HUES64 (cell line): ENCODE measurements around the gene TMEM63C.
"Not testable (repeated sequence)": the region's sequence is repeated elsewhere in the genome, so short reads cannot be mapped to it uniquely, and the experiment has no call there.

Experiments used
- H3K27ac ChIP-seq: 2 replicates; pipeline ENCODE4 v1.7.0; 2013; ENCODE audit warnings: low read depth, low read length, inconsistent platforms
- H3K27me3 ChIP-seq: 2 replicates; pipeline ENCODE4 v1.6.1; 2013; ENCODE audit warnings: mild to moderate bottlenecking, low read length; ENCODE audit not compliant: insufficient read depth
- H3K36me3 ChIP-seq: 2 replicates; pipeline ENCODE4 v1.6.1; 2013; ENCODE audit warnings: mild to moderate bottlenecking, low read length; ENCODE audit not compliant: insufficient read depth
- H3K4me1 ChIP-seq: 2 replicates; pipeline ENCODE4 v1.6.1; 2013; ENCODE audit warnings: mild to moderate bottlenecking, low read length, moderate library complexity; ENCODE audit not compliant: insufficient read depth
- H3K4me3 ChIP-seq: 2 replicates; pipeline ENCODE4 v1.5.1; 2013; ENCODE audit warnings: mild to moderate bottlenecking, low read length, moderate library complexity
- H3K9ac ChIP-seq: 2 replicates; pipeline ENCODE4 v1.6.1; 2013; ENCODE audit warnings: mild to moderate bottlenecking, low read depth, low read length
- H3K9me3 ChIP-seq: 2 replicates; pipeline ENCODE4 v1.6.1; 2013; ENCODE audit warnings: low read depth, low read length; ENCODE audit not compliant: insufficient read depth
- WGBS: fragments of 150-250, 120-280 bp; methylation state at CpG from one replicate; pipeline ENCODE4 v1.1.7; 2013; ENCODE audit warnings: missing lambda C conversion rate; 5-methylcytosine and 5-hydroxymethylcytosine counted together

TMEM63C gene

DNA sequence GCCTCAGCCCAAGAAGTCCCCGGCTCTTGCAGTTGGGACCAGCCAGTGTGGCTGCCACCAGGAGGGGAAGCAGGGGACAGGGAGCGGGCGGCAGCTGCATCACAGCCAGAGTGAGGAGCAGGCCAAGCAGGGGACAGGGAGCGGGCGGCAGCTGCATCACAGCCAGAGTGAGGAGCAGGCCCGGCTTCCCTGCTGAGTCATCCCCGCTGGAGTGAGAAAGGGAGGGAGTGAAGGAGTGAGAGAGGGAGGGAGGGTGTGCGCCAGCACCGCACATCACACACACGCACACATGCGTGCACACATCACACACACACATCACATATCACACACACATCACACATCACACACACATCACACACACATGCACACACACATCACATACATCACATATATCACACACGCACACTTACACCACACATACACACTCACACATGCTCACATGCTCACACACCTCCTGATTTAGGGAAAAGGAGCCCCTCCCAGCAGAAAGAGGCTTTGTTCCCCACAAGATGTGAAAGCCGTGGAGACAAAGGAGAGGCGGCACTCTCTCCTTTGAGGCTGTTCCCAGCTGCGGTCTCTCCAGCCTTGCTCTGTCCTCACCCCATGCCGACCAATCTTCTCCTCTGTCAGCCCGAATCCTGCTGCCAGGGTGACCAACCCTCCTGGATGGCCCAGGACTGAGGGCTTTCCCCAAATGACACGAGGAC lies 23.3 kb upstream of the TMEM63C start:
- no peaks in the 10 kb centered on the region for H3K27me3 ChIP-seq
- no peaks in the 10 kb centered on the region for H3K9me3 ChIP-seq
- peak overlapping the region; percentile 5; the same call in 1 of the 2 replicates for H3K9ac ChIP-seq
- 26% methylated on average over 16 of the region's 18 CpGs for WGBS
- peaks cover 16% of the 10 kb centered on the region for H3K4me1 ChIP-seq
- H3K4me3 ChIP-seq = peak overlapping the region; percentile 10
- no peaks in the 10 kb centered on the region for H3K36me3 ChIP-seq
- H3K27ac ChIP-seq = no peak overlapping the region

DNA sequence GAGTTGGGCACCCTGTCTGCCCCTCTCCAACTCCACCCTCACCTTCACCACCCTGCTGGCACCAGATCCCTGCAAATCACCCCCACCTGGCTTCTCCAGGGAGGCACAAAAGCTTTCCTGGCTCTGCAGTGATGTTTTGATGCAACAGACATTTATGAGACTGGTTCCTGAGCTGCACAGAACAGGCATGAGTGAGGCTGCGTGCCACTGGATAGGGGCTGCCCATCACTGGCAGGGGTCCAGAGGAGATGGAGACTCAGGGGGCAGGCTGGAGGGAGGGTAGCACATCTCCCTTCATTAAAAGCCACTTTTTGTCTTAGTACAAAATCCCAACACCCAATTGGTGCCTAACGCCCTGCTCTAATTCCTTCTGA lies 22.7 kb upstream of the TMEM63C start:
- H3K27ac ChIP-seq = no peak overlapping the region
- 0 out of 2 replicates have a peak overlapping the region, but pooled peaks have one; percentile 10 for H3K4me3 ChIP-seq
- no peaks in the 10 kb centered on the region for H3K36me3 ChIP-seq
- no peak overlapping the region for H3K9ac ChIP-seq
- no peaks in the 10 kb centered on the region for H3K27me3 ChIP-seq
- peaks cover 16% of the 10 kb centered on the region for H3K4me1 ChIP-seq
- no peaks in the 10 kb centered on the region for H3K9me3 ChIP-seq
- 64% methylated on average over 2 of the region's 2 CpGs for WGBS

- H3K4me3 ChIP-seq = no peak overlapping the region
- no peaks in the 10 kb centered on the region for H3K36me3 ChIP-seq
- no peak overlapping the region for H3K9ac ChIP-seq
- no peaks in the 10 kb centered on the region for H3K9me3 ChIP-seq
- no peak overlapping the region for H3K27ac ChIP-seq
- H3K4me1 ChIP-seq = peaks cover 16% of the 10 kb centered on the region
- 95% methylated on average over 4 of the region's 4 CpGs for WGBS
- no peaks in the 10 kb centered on the region for H3K27me3 ChIP-seq
These were observed 20.6 kb upstream of the TMEM63C start for GRCh38 chr14:77161011-77161410.

DNA sequence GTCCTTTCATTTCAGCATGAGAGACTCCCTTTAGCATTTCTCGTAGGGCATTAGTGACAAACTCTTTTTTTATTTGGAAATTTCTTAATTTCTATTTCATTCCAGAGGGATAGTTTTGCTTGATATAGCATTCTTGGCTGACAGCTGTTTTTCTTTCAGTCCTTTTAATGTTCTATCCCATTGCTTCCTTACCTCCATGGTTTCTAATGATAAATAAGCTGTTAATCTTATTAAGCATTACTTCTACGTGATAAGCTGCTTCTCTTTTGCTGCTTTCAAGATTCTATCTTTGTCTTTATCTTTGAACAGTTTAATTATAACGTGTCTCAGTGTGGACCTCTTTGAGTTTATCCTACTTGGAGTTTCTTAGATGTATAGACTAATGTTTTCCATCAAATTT lies 11.6 kb upstream of the TMEM63C start:
- H3K9ac ChIP-seq = no peak overlapping the region
- no peak overlapping the region for H3K4me3 ChIP-seq
- no peak overlapping the region for H3K27ac ChIP-seq
- WGBS = 72% methylated on average over 3 of the region's 3 CpGs
- H3K36me3 ChIP-seq = no peaks in the 10 kb centered on the region
- H3K4me1 ChIP-seq = no peaks in the 10 kb centered on the region
- no peaks in the 10 kb centered on the region for H3K27me3 ChIP-seq
- H3K9me3 ChIP-seq = peaks cover 13% of the 10 kb centered on the region

DNA sequence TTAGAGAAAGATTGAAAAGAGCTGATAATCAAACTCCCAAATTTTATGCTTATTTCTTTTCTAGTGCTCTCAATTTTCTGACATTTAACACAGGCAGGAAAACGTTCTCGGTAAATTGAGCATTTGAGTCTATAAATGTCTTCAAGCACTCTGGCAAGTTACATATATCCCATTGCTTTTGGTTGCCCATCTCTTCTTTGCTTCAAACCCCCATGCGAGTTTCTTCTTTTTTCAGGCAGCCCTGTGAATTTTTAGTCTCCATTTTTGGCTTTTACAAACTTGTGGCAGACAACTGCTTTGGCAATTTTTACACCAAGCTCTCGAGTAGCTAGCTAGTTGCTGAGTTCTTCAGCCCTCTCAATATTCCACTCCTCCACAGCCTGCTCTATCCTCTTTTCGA lies 8.7 kb upstream of the TMEM63C start:
- H3K36me3 ChIP-seq = no peaks in the 10 kb centered on the region
- no peak overlapping the region for H3K4me3 ChIP-seq
- H3K4me1 ChIP-seq = no peaks in the 10 kb centered on the region
- peaks cover 13% of the 10 kb centered on the region for H3K9me3 ChIP-seq
- WGBS = 92% methylated on average over 5 of the region's 5 CpGs
- H3K27ac ChIP-seq = no peak overlapping the region
- H3K9ac ChIP-seq = no peak overlapping the region
- H3K27me3 ChIP-seq = no peaks in the 10 kb centered on the region

DNA sequence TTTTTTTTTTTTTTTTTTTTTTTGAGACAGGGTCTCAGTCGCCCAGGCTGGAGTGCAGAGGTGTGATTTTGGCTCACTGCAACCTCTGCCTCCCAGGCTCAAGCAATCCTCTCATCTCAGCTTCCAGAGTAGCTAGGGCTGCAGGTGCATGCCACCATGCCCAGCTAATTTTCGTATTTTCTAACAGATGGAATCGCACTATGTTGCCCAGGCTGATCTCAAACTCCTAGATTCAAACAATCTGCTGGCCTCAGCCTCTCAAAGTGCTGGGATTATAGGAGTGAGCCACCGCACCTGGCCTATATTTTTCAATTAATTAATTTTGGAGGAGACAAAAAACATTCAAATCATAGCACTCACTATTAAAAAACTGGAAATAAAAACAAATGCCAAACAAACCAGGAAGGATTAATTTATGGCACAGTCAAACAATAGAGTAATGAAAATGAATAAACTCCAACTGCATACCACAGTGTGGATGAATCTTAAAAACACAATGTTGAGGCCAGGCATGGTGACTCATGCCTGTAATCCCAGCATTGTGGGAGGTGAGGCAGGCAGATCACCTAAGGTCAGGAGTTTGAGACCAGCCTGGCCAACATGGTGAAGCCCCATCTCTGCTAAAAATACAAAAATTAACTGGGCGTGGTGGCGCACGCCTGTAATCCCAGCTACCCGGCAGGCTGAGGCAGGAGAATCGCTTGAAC lies 7.5 kb upstream of the TMEM63C start:
- not testable (repeated sequence) for H3K36me3 ChIP-seq, H3K4me3 ChIP-seq, H3K9ac ChIP-seq, H3K27me3 ChIP-seq, H3K4me1 ChIP-seq, H3K9me3 ChIP-seq, H3K27ac ChIP-seq
- WGBS = 92% methylated on average over 9 of the region's 9 CpGs

DNA sequence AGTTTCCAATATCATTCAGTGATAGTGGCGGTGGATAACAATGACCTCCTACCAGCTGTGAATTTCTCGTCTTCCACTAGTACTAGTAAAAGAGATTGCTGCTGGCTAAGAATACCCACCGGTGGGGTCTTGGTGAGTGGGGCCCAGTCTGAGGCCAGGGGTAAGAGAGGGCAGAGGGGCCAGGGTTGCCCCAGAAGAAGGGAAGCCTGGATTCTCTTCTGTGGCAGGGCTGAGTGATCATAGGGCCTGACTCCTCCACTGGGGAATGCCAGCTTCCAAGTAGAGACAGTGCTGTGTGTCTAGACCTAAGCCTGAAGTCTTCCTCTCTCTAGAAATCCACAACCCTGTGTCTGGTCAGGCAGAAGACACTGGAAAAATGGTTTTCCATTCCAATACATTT lies 5.8 kb upstream of the TMEM63C start:
- Histone ChIP-seq H3K27ac (no peak overlapping the region), H3K4me3 (no peak overlapping the region), H3K9me3 (no peaks in the 10 kb centered on the region), H3K9ac (no peak overlapping the region), H3K27me3 (no peaks in the 10 kb centered on the region), H3K36me3 (no peaks in the 10 kb centered on the region), H3K4me1 (no peaks in the 10 kb centered on the region)
- WGBS = 82% methylated on average over 3 of the region's 3 CpGs

DNA sequence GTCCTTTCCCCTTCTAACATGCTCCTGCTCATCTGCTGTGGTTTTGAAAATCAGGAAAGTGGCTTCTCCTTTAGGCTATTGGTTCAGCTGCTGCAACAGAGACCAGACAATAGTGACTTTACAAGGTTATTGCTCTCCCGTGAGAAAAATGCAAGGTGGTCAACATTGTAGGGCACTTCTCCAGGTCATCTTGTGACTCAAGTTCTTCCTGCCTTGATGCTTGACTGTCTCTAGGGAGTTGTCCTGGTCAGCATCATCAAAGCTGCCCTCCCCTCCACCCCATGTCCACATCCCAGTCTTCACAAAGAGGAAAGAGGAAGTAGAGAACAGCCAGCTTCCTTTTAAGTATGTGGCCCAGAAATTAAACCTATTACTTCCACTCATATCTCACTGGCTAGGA lies 3.9 kb upstream of the TMEM63C start:
- WGBS = 76% methylated on average over 1 of the region's 1 CpG
- Histone ChIP-seq H3K36me3 (no peaks in the 10 kb centered on the region), H3K27me3 (peaks cover 5% of the 10 kb centered on the region; the same call in 1 of the 2 replicates), H3K9ac (no peak overlapping the region), H3K27ac (no peak overlapping the region), H3K4me3 (no peak overlapping the region), H3K4me1 (no peaks in the 10 kb centered on the region), H3K9me3 (no peaks in the 10 kb centered on the region)

DNA sequence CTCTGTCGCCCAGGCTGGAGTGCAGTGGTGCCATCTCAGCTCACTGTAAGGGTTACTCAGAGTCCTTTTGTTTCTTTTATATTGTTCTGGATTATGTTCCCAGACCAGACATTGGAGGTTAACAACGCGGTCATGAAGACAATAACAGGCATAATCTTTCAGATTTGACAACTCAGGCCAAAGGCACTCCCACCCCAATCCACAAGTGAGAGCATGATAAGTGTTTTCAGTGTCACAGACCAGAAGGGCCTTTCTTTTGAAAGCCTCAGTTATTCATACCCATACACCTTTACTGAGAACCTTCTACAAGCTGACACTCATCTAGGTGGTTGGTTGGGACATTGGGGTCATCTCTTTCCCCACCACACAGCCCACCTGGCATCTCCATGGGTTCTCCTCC lies 2.9 kb upstream of the TMEM63C start:
- 63% methylated on average over 3 of the region's 3 CpGs for WGBS
- Histone ChIP-seq H3K27ac (no peak overlapping the region), H3K36me3 (no peaks in the 10 kb centered on the region), H3K9ac (no peak overlapping the region), H3K4me3 (no peak overlapping the region), H3K9me3 (no peaks in the 10 kb centered on the region), H3K4me1 (no peaks in the 10 kb centered on the region), H3K27me3 (peaks cover 9% of the 10 kb centered on the region; the same call in 1 of the 2 replicates)

- H3K9ac ChIP-seq = no peak overlapping the region
- H3K27ac ChIP-seq = no peak overlapping the region
- peak overlapping the region; percentile 69 for H3K4me3 ChIP-seq
- 44% methylated on average over 12 of the region's 12 CpGs for WGBS
- H3K27me3 ChIP-seq = peaks cover 9% of the 10 kb centered on the region; the same call in 1 of the 2 replicates
- no peaks in the 10 kb centered on the region for H3K4me1 ChIP-seq
- no peaks in the 10 kb centered on the region for H3K9me3 ChIP-seq
- no peaks in the 10 kb centered on the region for H3K36me3 ChIP-seq
These were observed 634 bp upstream of the TMEM63C start for GRCh38 chr14:77180726-77181602.

DNA sequence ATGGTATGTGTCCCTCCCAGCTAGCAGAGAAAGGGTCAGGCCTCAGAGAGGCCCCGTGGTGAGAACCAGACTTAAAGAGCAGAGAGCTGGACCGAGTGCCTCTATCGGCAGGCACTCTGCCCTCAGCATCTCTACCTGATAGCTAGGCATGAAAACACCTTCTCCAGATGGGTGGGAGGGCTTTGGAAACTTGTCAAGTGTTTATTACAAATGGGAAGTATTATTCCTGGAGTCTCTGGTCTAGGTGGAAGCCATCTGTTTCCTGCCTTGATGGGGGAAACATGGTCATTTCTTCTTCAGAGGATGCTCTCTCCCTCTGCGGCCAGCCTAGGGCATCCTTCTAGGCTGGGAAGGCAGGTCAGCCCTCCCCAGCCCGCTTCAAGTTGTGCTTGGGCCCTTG lies 2.3 kb downstream of the TMEM63C start:
- Histone ChIP-seq H3K9ac (no peak overlapping the region), H3K9me3 (no peaks in the 10 kb centered on the region), H3K4me3 (no peak overlapping the region), H3K4me1 (peaks cover 6% of the 10 kb centered on the region; the same call in 1 of the 2 replicates), H3K36me3 (no peaks in the 10 kb centered on the region), H3K27ac (no peak overlapping the region), H3K27me3 (peaks cover 9% of the 10 kb centered on the region; the same call in 1 of the 2 replicates)
- 74% methylated on average over 5 of the region's 5 CpGs for WGBS
